Activated CD4-positive, CD25-positive, alpha-beta regulatory T cell (primary cell): Measurements from ENCODE around the gene LGR6.
"Not testable (repeated sequence)": the region's sequence is repeated elsewhere in the genome, so short reads cannot be mapped to it uniquely, and the experiment has no call there.

ENCODE experiments used
- DNase-seq, 4 experiments: peaks; one replicate each; lab custom pipeline; 2025; lab: John Stamatoyannopoulos, UW

The LGR6 gene

DNA sequence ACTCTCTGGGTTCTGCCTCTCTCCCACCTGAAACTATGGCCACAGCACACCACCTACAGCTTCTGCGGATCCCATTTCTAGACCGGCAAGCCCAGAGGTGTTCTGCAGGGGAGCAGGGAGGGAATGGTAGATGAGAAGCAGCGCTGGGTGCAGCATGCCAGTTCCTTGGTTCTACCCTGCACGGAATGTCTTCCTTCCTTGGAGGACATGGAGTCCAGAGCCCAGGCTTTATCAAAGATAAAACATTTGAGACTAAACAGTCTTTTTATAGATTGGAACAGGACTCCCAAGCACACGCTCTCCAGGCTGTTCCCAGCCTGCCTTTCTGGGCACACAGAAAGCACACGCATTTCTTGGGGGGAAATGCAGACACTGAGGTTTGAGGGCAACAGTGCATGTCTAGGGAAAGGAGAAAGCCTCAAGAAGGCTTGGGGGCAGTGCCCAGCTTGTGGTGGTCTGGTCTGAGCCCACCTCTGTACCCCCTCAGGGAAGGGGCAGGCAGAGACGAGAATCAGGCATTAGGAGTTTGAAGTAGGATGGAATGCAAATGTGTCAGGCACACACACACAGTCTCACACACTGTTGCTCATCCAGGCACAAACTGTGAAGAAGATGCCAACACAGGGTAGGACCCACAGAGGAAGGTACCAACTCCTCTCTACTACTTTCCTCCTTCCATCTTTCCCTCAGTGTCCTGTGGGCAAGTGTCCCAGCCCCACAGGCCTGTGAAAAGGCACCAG, 29.7 kb downstream of the LGR6 start:
- no peak for DNase-seq

DNA sequence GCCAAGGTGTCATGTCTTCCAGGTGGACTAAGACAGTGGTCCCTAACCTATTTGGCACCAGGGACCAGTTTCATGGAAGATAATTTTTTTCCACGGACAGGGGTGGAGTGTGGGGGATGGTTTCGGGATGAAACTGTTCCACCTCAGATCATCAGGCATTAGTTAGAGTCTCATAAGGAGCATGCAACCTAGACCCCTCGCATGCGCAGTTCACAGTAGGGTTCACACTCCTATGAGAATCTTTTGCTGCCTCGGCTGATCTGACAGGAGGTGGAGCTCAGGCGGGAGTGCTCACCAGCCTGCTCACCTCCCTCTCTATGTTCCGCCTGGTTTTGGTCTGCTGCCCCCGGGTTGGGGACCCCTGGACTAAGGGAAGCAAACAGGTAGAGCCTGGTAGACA, 30.9 kb downstream of the LGR6 start:
- no peak for DNase-seq

DNA sequence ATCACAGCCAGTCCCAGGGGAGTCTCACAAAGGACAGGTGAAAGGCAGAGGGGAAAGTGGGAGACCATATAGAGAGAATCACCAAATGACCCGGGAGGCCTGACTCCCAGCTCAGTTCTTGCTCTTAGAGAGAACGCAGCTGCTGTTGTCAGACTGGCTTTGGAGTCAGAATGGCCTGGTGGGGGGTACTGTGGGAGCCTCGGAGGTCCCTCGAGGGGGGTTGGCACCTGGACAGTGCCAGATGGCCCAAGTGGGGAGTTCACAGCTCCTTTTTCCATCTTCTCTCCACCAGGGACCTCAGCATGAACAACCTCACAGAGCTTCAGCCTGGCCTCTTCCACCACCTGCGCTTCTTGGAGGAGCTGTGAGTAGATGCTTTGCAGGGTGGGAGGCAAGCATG, 31.5 kb downstream of the LGR6 start:
- DNase-seq, result no peak

DNA sequence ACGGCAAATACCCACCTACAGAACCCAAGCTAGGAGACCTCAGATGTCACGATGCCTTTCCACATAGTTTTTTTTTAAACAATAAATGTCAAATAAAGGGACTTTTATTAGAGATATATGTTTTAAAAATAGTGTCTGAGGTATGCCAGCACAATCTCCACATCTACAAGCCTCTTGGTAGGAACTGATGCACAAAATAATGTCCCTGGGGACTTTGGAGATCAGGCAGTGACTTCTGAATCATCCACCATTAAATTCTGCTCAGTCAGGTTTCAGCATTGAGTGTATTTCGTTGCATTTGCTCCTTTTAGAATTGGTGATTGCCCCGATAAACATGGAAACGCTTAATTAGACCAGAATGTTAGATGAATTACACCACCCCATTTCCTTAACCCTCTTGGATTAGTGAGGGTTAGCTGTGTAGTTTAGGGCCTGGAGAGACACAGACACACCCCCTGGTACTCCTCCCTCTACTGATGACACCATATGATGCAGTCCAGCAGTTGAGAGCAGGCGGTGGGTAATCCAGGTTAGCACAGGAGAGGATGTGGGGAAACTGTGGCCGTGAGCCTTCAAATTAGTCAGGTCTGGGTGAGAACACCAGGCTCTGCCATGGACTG, 33.6 kb downstream of the LGR6 start:
- DNase-seq, result no peak

DNA sequence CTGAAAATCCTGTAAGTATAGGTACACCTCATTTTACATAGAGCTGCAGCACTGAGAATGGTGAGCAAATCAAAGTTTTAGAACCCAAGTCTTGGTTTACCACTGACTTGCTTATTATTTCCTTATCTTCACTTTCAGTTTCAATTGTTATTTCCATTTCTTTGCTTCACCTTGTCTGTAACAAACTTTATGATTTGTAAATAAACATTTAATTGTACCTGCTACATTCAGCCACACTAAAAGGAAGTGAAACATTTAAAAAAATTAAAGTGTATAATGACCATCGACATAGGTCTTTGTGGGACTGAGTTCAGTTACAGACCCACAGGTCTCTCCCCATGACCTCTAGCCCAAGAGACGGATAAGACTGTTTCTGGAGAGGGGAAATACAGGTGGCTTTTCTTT, 34.4 kb downstream of the LGR6 start:
- no peak for DNase-seq

DNA sequence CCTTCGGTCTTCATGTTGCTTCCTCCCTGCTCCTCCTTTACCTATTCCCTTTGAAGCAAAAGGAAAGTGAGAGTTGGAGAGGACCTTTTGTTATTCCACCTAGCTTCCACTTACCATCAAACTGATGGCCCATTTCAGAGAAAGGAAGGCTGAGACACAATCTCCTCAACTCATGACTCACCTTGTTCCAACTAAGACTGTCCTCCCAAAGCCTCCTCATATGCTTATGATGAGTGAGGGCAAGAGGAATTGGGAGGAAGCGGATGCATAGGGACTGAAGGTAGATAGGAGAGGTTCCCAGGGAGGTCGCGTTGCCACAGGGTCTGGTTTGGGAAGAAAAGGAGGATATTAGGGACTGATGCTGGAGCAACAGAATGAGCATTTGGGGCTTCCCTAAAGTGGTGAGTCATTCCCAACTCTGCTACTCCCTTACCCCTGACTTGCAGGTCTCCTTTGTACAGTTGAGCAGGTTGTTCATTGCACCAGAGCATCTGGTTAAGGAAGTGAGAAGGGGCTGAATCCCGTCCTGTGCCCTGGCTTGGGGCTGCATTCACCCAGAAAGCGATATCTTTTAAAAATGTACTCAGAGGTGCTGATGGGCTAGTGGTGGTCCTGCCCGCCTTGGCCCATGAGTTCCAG, 35.0 kb downstream of the LGR6 start:
- DNase-seq, result no peak

DNA sequence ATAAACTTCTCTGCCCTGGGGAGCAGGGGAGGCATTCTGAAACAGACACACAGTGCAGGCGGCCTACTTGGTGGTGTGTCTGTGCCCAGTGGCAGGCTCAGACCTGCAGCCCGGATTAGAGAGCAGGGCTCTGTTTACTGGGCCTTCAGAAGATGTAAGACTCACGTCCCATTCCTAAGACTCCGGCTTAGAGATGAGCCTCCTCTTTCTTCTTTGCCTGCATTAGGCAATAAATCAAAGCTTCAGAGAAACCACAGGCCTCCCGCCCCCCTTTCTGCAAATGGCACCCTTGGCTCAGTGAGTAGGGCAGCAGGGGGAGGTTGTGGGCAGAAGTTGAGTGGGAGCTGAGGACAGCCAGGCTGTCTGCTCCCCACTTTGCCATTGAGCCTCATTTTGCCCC, 35.8 kb downstream of the LGR6 start:
- DNase-seq, result no peak

DNA sequence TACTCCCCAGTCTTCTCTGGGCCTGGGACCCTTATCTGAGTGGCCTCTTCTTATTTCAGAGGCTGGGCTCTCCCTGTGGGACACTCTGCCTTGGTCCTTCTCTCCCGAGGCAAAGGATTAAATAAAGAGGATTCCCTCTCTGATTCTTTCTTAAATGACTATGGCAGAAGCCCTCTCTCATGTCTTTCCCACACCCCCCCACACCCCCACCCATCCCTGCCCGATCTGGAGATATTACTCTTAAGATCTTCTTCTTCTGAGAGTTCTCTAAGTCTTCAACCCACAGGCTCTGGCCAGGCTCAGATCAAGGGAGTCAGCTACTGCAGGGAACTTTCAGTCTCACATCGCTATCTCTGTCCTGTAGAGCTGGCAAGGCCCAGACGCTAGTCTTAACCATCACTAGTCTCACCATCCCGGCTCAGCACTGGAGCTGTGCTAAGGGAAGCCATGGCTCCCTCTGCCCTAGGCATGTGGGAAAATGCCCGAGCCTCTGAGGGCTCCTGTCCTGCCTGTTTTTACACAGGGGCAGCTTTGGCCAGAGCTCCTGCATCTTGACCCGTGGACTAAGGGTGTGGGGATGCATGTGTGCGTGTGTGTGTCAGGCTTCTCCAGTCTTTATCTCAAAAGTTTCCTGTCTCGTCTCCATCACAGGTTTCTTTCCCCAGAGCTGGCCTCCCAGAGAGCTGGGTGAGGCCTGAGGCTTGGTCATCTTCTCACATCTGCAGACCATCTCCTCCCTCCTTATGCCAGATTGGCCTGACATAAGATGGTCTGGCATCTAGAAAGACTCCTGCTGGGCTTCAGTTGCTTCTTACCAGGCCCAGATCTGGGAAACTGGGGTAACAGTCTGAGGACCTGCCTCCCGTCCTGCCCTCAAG, 36.7 kb downstream of the LGR6 start:
- no peak for DNase-seq

DNA sequence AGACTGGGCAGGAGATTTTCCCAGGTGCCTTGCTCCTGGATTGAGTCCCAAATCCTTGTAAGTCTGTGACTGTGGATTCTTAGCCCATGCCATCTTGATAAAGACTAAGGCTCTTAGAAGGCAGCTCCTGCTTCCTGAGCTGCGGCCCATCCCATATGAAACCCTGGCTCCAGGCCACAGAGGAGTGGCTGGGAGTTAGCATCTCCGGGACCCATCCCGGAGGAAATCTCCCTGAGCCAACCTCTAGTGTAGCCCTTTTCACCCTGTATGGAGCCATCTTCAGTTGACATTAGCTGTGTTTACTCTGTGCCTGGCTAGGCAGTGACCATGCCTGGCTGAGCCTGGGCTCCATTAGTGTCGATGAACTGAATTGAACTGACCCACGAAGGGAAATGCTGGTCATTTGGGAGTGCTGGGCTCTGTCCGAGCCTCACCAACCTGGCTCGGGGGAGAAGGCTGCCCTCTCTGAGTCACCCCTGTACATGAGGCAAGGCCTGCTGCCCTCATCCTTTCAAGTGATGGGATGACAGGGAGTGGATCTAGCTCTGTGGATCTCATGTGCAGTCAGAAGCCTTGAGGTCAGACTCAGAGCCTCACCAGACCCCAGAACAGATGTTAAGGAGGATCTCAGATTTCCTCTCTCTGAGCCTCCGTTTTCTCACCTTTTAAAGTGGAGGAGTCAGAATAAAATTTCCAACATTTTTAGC, 37.5 kb downstream of the LGR6 start:
- no peak for DNase-seq

DNA sequence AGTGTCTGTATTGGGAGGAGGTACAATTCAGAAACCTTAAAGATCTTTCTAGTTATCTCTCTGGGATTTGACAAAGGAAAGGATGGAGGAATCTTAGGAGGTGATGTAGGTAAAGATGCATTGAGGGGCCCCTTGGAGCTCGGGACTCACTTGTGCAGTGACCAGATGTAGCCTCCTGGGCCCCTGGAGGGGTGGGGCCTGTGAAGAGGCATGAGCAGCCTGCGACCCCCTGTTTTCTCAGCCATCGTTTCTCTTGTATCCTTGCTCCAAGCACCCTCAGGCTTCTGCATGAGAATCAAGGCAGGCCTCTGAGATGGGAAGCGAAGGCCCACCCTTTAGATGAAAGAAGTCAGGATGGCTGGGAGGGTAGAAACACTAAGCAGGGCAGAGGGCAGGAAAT, 39.6 kb downstream of the LGR6 start:
- no peak for DNase-seq

DNA sequence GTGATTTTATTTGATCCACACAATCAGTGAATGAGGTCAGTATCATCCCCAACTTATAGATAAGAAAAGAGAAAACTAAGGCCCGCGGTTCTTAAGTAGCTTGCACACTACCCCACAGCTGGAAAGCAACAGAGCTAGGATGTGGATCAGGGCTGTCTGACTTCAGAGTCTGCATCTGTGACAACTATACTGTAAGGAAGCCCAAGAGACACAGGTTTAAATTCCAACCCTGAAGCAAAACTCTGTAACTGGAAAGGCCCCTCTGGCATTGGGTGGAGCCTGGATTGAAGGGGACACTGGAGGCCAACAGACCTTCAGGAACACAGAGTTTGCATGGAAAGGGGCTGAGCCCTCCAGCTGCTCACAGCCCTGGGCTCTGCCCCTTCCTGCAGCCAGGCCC, 40.2 kb downstream of the LGR6 start:
- DNase-seq, result no peak

DNA sequence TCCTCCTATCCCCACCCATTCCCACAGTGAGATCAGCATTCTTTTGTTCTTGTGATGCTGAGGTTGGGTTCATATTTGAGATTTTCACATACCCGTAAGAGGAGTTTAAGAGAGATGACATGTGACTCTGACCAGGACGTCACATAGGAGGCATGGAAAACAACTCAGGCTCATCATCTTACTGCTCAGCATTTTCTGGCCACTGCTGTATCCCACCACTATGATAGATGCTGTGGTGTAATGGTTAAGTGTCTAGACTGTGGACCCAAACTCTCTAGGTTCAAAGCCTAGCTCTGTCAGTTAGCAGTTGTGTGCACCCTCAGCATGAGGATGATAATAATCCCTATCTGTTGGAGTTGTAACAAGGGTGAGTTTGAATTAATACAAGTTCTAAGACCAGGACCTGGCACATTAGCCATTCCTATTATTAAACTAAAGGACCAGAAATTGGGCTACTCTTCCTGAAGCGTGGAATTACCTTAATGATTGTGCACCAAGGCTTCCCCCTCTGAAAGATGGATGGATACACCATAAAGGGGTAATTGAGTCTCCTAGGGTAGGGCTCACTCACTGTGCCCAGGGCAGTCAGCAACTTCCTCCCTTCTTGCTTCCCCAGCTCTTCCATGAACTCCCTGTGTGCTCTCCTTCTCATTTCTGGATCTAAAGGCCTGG, 40.9 kb downstream of the LGR6 start:
- no peak for DNase-seq

DNA sequence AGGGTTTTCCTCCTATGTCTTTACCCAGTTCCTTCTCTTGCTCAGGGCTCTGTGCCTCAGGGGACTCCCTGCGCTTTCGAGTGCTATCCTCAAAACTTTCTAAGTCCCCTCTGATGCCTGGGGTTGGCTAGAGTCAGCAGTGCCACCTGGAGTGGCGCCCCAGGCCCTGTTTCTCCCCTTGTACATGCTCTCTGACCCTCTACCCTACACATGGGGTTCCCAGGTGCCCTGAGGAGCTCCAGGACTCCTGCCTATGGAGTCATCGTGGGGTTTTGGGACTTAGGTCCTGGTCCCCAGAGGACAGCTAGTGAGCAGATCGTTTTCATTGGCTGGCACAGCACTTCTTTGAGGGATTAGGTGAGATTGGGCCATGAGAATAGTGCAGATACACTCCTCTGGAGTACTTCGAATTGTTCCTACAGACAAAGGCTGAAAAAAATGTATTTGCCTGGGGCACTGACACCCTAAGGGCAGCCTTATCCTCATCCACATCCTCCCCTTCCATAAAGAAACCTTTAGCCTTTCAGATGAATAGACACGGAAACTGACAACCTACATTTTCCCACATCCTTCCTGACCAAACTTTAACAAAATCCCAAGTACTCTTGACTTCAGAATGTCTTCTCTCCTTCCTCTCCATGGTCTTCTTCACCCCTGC, 41.5 kb downstream of the LGR6 start:
- no peak for DNase-seq

DNA sequence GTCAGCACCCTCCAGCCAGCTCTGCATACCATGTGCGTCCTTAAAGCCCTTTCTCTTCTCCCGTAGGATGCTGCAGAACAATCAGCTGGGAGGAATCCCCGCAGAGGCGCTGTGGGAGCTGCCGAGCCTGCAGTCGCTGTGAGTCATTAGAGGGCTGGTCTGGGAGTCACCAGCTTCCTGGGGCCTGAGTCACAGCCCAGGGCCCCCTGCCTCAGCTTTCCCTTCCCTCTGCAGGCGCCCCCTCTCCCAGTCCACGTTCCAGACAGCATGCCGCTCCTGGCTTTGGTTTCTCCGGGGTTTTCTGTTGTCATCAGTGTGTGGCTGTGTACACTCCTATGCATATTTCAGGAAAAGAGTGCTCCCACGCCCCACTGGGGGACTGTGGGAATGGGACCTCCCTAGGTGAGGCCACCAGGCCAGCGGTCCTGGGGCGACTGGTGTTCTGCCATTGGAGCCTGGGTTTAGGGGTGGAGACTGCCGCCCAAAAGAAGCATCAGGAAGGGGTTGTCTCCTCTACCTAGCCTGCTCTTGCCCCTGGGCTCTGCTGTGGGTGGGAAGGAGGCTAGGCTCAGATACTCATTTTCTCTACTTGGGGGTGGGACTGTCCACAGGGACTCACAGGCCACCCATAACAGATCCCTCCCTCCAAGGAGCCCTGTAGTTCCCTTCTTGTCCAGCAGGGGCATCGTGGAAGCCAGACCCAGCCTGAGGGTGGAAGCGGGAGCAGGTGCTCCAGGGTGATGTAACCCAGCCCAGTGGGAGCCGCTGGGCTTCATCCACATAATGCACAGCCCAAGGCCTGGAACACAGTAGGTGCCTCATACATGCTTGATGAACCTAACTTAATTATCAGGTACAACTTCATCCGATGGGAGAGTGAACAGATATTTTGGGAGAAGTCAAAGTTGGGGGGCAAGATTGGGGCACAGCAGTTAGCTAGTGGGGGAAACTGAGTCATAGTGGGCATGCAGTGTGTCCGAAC, 42.5 kb downstream of the LGR6 start:
- DNase-seq, result peak; percentile 38 to 54 (median 40)

DNA sequence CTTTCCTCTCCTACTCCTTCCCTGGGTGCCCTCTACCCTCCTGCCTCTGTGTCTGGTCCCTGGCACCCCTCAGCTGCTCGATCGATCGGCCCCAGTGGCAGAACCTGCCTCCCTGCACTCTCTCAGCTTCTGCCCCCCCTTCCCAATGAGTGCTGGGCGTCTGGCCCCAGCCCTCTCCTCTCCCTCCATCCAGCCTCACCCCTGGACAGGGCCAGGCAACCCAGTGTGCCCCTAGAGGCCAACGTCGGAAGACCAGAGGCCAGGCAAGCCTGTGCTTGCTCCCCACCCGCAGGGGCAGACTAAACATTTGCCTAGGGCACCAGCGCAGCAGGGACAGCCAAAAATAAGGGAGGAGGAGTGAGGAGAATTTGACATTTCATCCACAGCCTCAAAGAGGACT, 43.5 kb downstream of the LGR6 start:
- no peak for DNase-seq

DNA sequence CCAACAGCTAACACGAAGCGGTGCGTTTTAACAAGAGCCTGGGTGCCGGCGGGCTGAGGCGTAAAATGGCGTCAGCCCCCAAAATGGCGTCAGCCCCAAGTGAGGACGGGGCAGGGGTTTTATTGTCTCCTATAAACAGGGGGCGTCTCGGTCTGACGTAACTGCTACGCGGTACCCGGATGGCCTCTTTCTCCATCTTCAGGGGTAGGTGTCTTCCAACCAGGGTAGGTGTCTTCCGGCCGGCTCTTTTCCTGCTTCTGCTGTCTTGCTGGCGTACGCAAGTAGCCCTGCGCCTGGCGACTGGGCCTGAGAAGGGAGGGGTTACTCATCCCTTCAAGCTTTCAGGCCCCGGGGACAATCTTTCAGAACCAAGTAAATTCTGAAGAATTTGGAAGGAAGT, 45.3 kb downstream of the LGR6 start:
- no peak for DNase-seq

DNA sequence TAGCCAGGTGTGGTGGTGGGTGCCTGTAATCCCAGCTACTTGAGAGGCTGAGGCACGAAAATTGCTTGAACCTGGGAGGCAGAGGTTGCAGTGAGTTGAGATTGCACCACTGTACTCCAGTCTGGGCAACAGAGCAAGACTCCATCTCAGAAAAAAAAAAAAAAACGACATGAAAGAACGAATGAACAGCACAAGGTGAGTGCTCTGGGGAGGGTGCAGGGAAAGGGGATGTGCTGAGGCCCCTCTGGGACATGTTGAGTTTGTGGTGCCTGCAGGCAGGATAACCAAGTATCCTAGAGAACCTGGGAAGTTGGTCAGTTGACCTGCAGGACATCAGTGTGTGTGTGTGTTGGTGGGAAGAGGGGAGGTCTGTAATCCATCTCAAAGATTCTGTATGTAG, 46.6 kb downstream of the LGR6 start:
- not testable (repeated sequence) for DNase-seq

DNA sequence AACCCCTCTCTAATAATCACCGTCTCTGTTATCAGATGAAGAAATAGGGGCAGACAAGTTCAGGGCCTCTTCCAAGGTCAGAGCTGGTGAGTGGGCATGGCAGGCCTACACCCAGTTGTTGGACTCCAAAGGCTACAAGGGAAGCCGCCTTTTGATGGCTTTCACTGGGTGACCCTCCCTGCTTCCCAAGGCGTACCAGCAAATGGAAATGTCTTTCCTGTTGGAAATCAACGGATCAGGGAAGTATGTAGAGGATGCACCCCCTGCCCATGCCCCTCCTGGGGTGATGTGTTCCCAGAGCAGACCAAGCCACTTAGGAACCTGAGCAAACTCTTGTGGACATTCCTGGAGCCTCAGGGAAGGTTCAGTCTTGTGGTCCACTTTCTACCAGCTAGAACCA, 47.4 kb downstream of the LGR6 start:
- no peak for DNase-seq

DNA sequence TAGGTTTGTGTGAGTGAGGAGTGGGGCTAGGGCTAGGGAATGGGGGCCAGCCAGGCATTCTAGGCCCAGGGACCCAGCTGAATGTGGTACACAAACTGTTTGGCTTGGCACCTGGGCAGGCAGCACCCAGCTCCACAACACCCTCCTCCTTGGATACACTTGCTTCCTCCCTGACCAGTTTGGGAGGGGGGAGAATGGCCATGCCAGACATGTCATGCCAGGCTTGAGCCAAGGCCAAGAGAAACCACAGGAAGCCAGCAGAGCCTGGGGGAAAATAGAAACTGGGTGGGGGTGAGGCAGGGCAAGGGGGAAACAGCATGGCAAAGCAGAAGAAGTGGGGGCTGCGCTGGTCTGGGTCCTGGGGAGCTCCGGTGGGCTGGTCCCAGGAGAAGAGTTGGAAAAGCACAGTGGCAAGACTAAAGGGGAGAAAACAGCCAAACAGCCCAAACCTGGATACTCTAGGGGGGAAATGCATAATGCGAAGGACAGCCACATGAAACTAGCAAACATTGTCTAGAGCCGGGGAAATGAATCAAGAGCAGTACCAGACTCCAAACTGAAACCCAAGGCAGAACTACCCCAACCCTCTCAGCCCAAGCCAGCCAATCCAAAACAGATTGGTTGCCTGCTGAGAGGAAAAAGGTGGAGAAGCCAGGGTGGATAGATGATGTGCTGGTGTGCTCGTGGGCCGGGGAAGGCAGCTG, 47.9 kb downstream of the LGR6 start:
- no peak for DNase-seq
